Stimulated activated CD4-positive, alpha-beta T cell treated with anti-CD3 and anti-CD28 coated beads, Interleukin-12 subunit alpha, Interleukin-12 subunit beta, amount 100 ng/mL, for 4 hours (primary cell): ENCODE measurements around the gene RPL19.

Experiments used
- DNase-seq: peaks from one replicate; pipeline ENCODE4 v3.0.0-alpha.2; 2020

RPL19 gene

GRCh38 chr17:39173526-39174274 is 26.4 kb upstream of the RPL19 start:
- DNase-seq: no peak

GRCh38 chr17:39174920-39175694 is 25.0 kb upstream of the RPL19 start:
- DNase-seq: peak; percentile 73

- DNase-seq: no peak
Measured at GRCh38 chr17:39175695-39176093, 24.4 kb upstream of the RPL19 start.

GRCh38 chr17:39177256-39177655 is 22.8 kb upstream of the RPL19 start:
- DNase-seq: no peak

- no peak for DNase-seq
Measured at GRCh38 chr17:39178536-39178935, 21.5 kb upstream of the RPL19 start.

GRCh38 chr17:39181303-39181702 is 18.8 kb upstream of the RPL19 start:
- DNase-seq: no peak

GRCh38 chr17:39183045-39183444 is 17.0 kb upstream of the RPL19 start:
- no peak for DNase-seq

- no peak for DNase-seq
Measured at GRCh38 chr17:39183720-39184119, 16.4 kb upstream of the RPL19 start.

GRCh38 chr17:39186481-39187002 is 13.5 kb upstream of the RPL19 start:
- no peak for DNase-seq

- DNase-seq: no peak
Measured at GRCh38 chr17:39187152-39187830, 12.8 kb upstream of the RPL19 start.

GRCh38 chr17:39191750-39192510 is 8.2 kb upstream of the RPL19 start:
- no peak for DNase-seq

- no peak for DNase-seq
Measured at GRCh38 chr17:39192901-39193300, 7.2 kb upstream of the RPL19 start.

- no peak for DNase-seq
Measured at GRCh38 chr17:39193346-39193745, 6.7 kb upstream of the RPL19 start.

GRCh38 chr17:39194089-39194984 is 5.7 kb upstream of the RPL19 start:
- no peak for DNase-seq

- no peak for DNase-seq
Measured at GRCh38 chr17:39194985-39195524, 5.0 kb upstream of the RPL19 start.

- DNase-seq: no peak
Measured at GRCh38 chr17:39195568-39196160, 4.4 kb upstream of the RPL19 start.

- DNase-seq: no peak
Measured at GRCh38 chr17:39196241-39196807, 3.8 kb upstream of the RPL19 start.

- DNase-seq: no peak
Measured at GRCh38 chr17:39196808-39197291, 3.2 kb upstream of the RPL19 start.

- peak; percentile 69 for DNase-seq
Measured at GRCh38 chr17:39197380-39198185, 2.5 kb upstream of the RPL19 start, which contains the start of gene CACNB1. Gene CACNB1 (minus strand): TSS chr17:39197669. CDS start chr17:39197495, 174 bp downstream.
